Measurements from ENCODE around the gene GRIN1.

GRCh38 chr9:137114220-137114612 is 24.7 kb upstream of the GRIN1 start:
- TF ChIP-seq CTCF (IDR thresholded peaks at IDR 0.05), result no peak
- TF ChIP-seq POLR2AphosphoS5 (IDR thresholded peaks at IDR 0.05), result no peak
